Peyer's patch (tissue), 4 donors: Measurements from ENCODE around the gene MKI67. TPM values are rescaled to one million over a fixed set of nuclear protein-coding genes. Genes with fewer than 3 reads are reported as not detected.

Experiments used
- DNase-seq, 3 donors: peaks; one replicate each; pipeline ENCODE4 v3.0.0-alpha.2; 2017 to 2019
- H3K27ac ChIP-seq, 4 donors: fragments of 200-600 bp; sonication (generic); one replicate each; pipeline ENCODE4 v1.5.1; 2016 to 2019
- H3K27me3 ChIP-seq, 2 donors: fragments of 200-600 bp; sonication (generic); one replicate each; pipeline ENCODE4 v1.5.1; 2019
- H3K36me3 ChIP-seq, 3 donors: fragments of 200-600 bp; sonication (generic); one replicate each; pipeline ENCODE4 v1.5.1; 2016 to 2019
- H3K4me1 ChIP-seq, 4 donors: fragments of 200-600 bp; sonication (generic); one replicate each; pipeline ENCODE4 v1.5.1; 2016 to 2019
- H3K4me3 ChIP-seq, 4 donors: fragments of 200-600 bp; sonication (generic); 1 replicate in 3 of 4; 2 replicates in 1 of 4; pipeline ENCODE4 v1.5.1; 2016 to 2019; ENCODE audit warnings: mild to moderate bottlenecking in 1 of 4
- H3K9me3 ChIP-seq, 4 donors: fragments of 200-600 bp; sonication (generic); one replicate each; pipeline ENCODE4 v1.5.1; 2016 to 2019; ENCODE audit warnings: mild to moderate bottlenecking in 1 of 4
- CTCF ChIP-seq, 6 experiments: fragments of 450-650 bp in 4 of 6; fragments of 200-600 bp in 2 of 6; sonication (generic) in 1 of 6; IDR thresholded peaks; one replicate each; pipeline ENCODE4 v1.5.1; 2017 to 2019; ENCODE audit warnings: antibody characterized with exemption in 6 of 6, mild to moderate bottlenecking in 3 of 6, moderate library complexity in 1 of 6
- POLR2A ChIP-seq, 2 donors: fragments of 450-650 bp; IDR thresholded peaks; one replicate each; pipeline ENCODE4 v1.5.1; 2017; ENCODE audit warnings: antibody characterized with exemption in 2 of 2, mild to moderate bottlenecking in 2 of 2, moderate library complexity in 2 of 2
- total RNA-seq, 4 donors: library from RNA; depleted of rRNA; stranded (reverse); fragments of >200 nt; gene quantifications; one replicate each; pipeline ENCODE4 v1.1.0, GENCODE V29; 2016

MKI67 gene
- total RNA-seq, 4 donors from 2014 or later = 11.9 to 74.3 (median 18.9) TPM

- DNase-seq = no peak
- H3K4me1 ChIP-seq = peaks cover 4 to 27% (median 13%) of the 10 kb centered on the region in 4 donors
- no peaks in the 10 kb centered on the region for H3K27me3 ChIP-seq
- no peaks in the 10 kb centered on the region for H3K9me3 ChIP-seq
- no peak overlapping the region for H3K4me3 ChIP-seq
- peak overlapping the region in 1 of 4 donors; percentile 43 for H3K27ac ChIP-seq
- TF ChIP-seq CTCF (IDR thresholded peaks at IDR 0.05) = no peak
- TF ChIP-seq POLR2A (IDR thresholded peaks at IDR 0.05) = no peak
- peaks cover 0 to 21% (median 0%) of the 10 kb centered on the region in 3 donors for H3K36me3 ChIP-seq
These were observed 75.3 kb downstream of the MKI67 start for GRCh38 chr10:128050936-128051335.

GRCh38 chr10:128050121-128050516 lies 76.1 kb downstream of the MKI67 start:
- Histone ChIP-seq H3K36me3 (peaks cover 0 to 14% (median 0%) of the 10 kb centered on the region in 3 donors), H3K27me3 (no peaks in the 10 kb centered on the region), H3K9me3 (no peaks in the 10 kb centered on the region), H3K4me3 (no peak overlapping the region), H3K27ac (peak overlapping the region in 1 of 4 donors; percentile 87), H3K4me1 (peaks cover 4 to 31% (median 13%) of the 10 kb centered on the region in 4 donors)
- TF ChIP-seq CTCF (IDR thresholded peaks at IDR 0.05) = no peak
- TF ChIP-seq POLR2A (IDR thresholded peaks at IDR 0.05) = no peak
- DNase-seq = no peak

GRCh38 chr10:128049226-128050120 lies 76.8 kb downstream of the MKI67 start:
- H3K27me3 ChIP-seq = no peaks in the 10 kb centered on the region
- peak overlapping the region; percentile 3 to 87 (median 48) for H3K27ac ChIP-seq
- DNase-seq = no peak
- no peaks in the 10 kb centered on the region for H3K9me3 ChIP-seq
- H3K4me3 ChIP-seq = peak overlapping the region in 1 of 4 donors; percentile 9
- peaks cover 0 to 9% (median 0%) of the 10 kb centered on the region in 3 donors for H3K36me3 ChIP-seq
- peaks cover 4 to 31% (median 13%) of the 10 kb centered on the region in 4 donors for H3K4me1 ChIP-seq
- TF ChIP-seq CTCF (IDR thresholded peaks at IDR 0.05) = no peak
- no peak for TF ChIP-seq POLR2A (IDR thresholded peaks at IDR 0.05)

GRCh38 chr10:128048819-128049210 lies 77.4 kb downstream of the MKI67 start:
- H3K27me3 ChIP-seq = no peaks in the 10 kb centered on the region
- TF ChIP-seq CTCF (IDR thresholded peaks at IDR 0.05) (no peak), POLR2A (IDR thresholded peaks at IDR 0.05) (no peak)
- peaks cover 0 to 9% (median 0%) of the 10 kb centered on the region in 3 donors for H3K36me3 ChIP-seq
- no peak for DNase-seq
- H3K27ac ChIP-seq = peak overlapping the region; percentile 64 to 87 (median 78)
- no peaks in the 10 kb centered on the region for H3K9me3 ChIP-seq
- peak overlapping the region; percentile 1 to 46 (median 44) for H3K4me3 ChIP-seq
- peaks cover 4 to 31% (median 13%) of the 10 kb centered on the region in 4 donors for H3K4me1 ChIP-seq

- H3K9me3 ChIP-seq = no peaks in the 10 kb centered on the region
- peak overlapping the region; percentile 20 to 46 (median 44) for H3K4me3 ChIP-seq
- H3K27me3 ChIP-seq = no peaks in the 10 kb centered on the region
- H3K4me1 ChIP-seq = peaks cover 4 to 31% (median 13%) of the 10 kb centered on the region in 4 donors
- TF ChIP-seq CTCF (IDR thresholded peaks at IDR 0.05) = no peak
- no peak for TF ChIP-seq POLR2A (IDR thresholded peaks at IDR 0.05)
- peak overlapping the region; percentile 64 to 87 (median 78) for H3K27ac ChIP-seq
- H3K36me3 ChIP-seq = peaks cover 0 to 6% (median 0%) of the 10 kb centered on the region in 3 donors
- peak in 2 of 3 donors; percentile 55 to 59 for DNase-seq
These were observed 78.0 kb downstream of the MKI67 start for GRCh38 chr10:128047991-128048818.
